HG03575 (cell line): ENCODE measurements around the gene ZFYVE21.

ENCODE experiments used
- ATAC-seq: cut with Tn5 transposase; IDR thresholded peaks from one replicate; pipeline ENCODE4 v1.9.1; 2021; ENCODE audit not compliant: unreplicated experiment, insufficient number of reproducible peaks, low FRiP score; ENCODE audit errors: extremely low read depth

Gene ZFYVE21

GRCh38 chr14:103702497-103703432 is 12.8 kb upstream of the ZFYVE21 start:
- ATAC-seq, result no peak

GRCh38 chr14:103703433-103704385 is 11.9 kb upstream of the ZFYVE21 start:
- ATAC-seq, result no peak

DNA sequence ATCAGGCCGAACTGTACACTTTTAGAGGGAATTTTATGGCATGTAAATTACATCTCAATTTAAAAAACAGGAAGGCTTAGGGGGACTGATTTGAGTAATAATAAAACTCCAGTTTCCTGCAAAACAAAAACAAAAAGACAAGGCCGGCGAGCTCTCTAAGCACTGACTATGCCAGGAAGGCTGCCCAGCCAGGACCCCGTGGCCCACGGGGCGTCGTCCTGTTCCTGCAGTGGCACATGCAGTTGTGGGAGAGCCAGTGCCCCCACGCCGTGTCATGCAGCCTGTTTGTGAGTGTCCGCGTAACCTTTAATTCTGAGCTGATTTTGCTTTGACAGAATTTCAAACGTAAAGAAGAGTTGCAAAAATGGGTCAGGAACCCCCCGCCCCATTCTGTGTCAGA is 10.9 kb upstream of the ZFYVE21 start:
- ATAC-seq, result no peak

GRCh38 chr14:103705118-103705503 is 10.5 kb upstream of the ZFYVE21 start:
- ATAC-seq, result no peak

DNA sequence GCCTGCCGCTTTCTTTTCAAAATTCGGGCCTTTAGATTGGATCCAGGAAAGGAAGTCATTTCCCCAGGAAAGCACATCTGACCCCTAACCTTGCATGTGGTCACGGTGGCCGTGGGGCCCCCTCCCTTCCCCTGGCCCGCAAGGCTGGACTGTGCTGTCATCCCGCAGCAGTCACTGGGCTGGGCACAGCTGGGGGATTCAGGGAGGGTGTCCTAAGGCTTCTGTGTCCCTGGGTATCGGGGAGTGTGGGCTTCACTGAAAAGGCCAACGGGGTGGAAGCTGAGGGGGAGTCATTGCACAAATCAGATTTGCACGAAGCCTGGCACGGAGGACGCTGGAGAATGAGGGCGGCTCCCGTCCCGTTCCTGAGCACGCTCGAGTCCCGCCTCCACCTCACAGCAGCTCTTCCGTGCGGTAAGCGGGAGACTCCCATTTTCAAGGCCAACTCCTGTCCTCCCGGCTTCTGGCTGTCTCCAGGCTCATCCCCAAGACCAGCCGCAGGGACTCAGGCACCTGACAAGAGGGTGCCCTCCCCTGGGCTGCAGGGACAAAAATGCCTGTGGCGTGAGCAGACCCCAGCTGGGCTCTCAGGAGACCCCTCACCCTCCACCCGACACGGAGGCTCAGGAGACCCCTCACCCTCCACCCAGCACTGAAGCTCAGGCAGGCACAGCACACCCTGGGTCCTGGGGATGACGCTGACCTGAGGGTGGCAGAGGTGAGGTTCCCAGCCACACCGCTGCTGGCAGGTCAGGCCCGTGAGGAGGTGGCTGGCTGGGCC is 9.9 kb upstream of the ZFYVE21 start:
- no peak for ATAC-seq

- ATAC-seq, result no peak
These were observed 8.9 kb upstream of the ZFYVE21 start for GRCh38 chr14:103706551-103707328.

DNA sequence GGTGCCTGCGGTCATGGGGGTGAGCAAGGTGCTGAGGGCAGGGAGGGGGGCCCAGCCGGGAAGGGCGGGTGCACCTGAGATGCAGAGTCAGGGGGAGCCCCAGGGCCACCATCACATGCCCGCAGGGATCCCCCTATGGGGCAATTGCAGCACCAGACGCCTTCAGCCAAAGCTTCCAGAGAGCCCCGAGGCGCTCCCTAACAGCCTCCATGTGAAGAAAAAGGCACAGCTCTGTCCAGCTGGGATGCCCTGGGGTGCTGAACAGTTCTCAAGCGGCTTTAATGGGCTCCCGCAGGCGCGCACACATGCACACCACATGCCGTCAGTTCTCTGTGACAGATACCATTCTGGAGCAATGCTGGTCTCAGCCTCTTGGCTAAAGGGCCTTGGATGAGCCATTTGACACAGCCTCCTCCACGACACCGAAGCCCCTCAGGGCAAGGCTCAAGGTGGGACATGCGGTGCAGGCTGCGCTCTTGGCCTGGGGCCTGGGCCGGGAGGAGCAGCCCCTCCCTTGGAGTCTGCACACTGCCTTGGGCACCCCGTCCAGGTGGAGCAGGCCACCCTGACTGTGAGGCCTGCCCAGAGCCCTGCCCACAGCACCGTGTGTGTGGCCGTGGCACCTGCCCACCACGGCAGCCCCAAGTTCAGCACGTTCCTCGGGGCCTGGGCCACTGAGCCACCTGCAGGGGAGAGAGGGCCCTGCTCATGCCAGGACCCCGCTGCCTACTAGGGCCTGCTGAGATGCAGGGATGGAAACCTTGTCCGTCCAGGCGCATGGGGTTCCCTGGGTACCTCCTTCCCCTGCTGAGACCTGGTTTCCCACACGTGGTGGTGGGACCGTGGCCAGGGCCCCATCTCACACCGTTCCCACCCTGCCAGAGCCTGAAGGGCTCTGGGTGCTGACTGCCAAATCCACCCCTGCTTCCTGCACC is 8.0 kb upstream of the ZFYVE21 start:
- ATAC-seq, result no peak

GRCh38 chr14:103708750-103709187 is 6.8 kb upstream of the ZFYVE21 start:
- no peak for ATAC-seq

GRCh38 chr14:103709814-103710213 is 5.8 kb upstream of the ZFYVE21 start:
- ATAC-seq, result no peak

DNA sequence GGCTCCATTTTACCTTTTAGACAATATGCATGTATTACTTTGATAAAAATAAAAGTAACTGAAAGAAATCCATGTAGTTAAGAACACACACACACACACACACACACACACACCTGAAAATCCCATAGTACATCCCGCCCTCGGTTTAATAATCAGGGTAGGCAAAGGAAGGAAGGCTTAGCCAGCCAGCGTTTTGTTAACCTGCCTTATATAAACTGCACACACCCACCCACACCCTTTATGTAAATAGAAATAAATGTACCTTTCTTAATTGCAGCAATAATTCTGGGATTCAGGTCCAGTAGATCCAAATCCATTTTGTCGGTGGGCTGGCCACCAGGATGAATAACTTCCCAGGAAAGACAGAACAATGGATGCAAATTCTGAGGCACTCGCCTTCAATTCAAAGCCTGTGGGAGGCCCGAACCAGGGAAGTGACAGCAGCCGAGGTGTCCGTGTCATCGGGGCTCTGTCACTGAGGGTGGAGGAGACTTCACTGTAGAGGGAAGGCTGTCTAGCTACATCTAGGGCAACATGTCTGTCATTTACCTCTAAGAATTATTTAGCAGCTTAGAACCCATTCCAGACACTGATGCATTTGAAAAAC is 4.7 kb upstream of the ZFYVE21 start:
- no peak for ATAC-seq

- no peak for ATAC-seq
These were observed 3.8 kb upstream of the ZFYVE21 start for GRCh38 chr14:103711516-103712431.

- ATAC-seq, result no peak
These were observed 2.9 kb upstream of the ZFYVE21 start for GRCh38 chr14:103712633-103713247.

DNA sequence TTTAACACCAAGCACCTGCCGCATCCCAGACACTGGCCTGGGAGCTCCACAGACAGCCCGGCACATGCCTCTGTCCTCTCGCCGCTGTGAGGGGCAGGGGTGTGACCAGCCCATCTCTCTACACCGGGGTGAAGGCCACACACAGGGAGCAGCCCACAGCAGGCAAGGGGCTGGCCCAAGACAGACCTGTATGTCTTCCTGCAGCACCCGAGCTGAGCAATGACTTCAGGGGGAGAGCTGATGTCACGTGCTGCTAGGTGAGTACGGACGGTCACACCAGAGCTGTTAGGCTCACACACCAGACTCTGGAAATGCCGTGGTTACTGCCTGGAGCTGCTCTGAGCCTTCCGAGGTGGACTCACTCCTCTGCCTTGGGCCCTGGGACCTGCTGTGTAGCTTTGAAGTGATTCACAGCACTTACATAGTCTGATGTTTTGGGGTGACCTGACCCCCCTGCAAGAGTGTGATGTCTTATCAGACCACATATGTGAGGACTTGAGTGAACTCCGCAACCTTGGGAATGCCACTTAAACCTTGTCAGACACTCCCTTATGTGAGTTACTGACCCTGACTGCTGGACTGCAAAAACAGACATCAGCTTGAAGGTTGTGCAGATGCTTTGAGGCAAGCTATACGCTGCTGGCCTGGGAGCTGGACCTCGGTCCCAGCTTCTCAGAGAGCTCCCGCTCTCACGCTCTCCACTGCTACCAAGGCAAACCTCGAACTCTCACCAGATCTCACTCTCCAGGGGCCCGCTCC is 2.1 kb upstream of the ZFYVE21 start:
- ATAC-seq, result no peak

- no peak for ATAC-seq
These were observed 1.4 kb upstream of the ZFYVE21 start for GRCh38 chr14:103714063-103714724.
